Adrenal gland (tissue), 12 donors: ENCODE results near the gene DST. TPM values are rescaled to one million over a fixed set of nuclear protein-coding genes. Genes with fewer than 3 reads are reported as not detected.

ENCODE experiments used
- DNase-seq, 7 donors: peaks; one replicate each; pipeline ENCODE4 v3.0.0-alpha.2; 2019 to 2020
- H3K27ac ChIP-seq, 5 donors: fragments of 200-600 bp; sonication (generic) in 4 of 5; 1 replicate in 3 of 5; 2 replicates in 2 of 5; pipeline versions ENCODE4 v1.5.1 to v1.8.0; 2016 to 2020; ENCODE audit warnings: mild to moderate bottlenecking in 1 of 5
- H3K27me3 ChIP-seq: fragments of 200-600 bp; 2 replicates; pipeline ENCODE4 v1.8.0; 2021
- H3K36me3 ChIP-seq, 2 donors: fragments of 200-600 bp; replicated peaks in 1 of 2; 1 replicate in 1 of 2; 2 replicates in 1 of 2; pipeline versions ENCODE4 v1.5.1 to v1.8.0; 2018 to 2022
- H3K4me1 ChIP-seq, 2 donors: fragments of 200-600 bp; replicated peaks in 1 of 2; 1 replicate in 1 of 2; 2 replicates in 1 of 2; pipeline versions ENCODE4 v1.5.1 to v1.8.0; 2018 to 2021
- H3K4me3 ChIP-seq, 4 donors: fragments of 200-600 bp; sonication (generic) in 3 of 4; one replicate each; pipeline ENCODE4 v1.5.1; 2016 to 2018
- H3K9me3 ChIP-seq, 3 donors: fragments of 200-600 bp; sonication (generic) in 1 of 3; replicated peaks in 1 of 3; 1 replicate in 2 of 3; 2 replicates in 1 of 3; pipeline versions ENCODE4 v1.5.1 to v1.8.0; 2016 to 2021
- CTCF ChIP-seq, 6 experiments: fragments of 450-650 bp in 4 of 6; fragments of 200-600 bp in 2 of 6; sonication (generic) in 1 of 6; IDR thresholded peaks; 1 replicate in 5 of 6; 2 replicates in 1 of 6; pipeline versions ENCODE4 v1.5.1 to v1.8.0; 2016 to 2021; ENCODE audit warnings: antibody characterized with exemption in 6 of 6, mild to moderate bottlenecking in 2 of 6, moderate library complexity in 1 of 6
- POLR2A ChIP-seq, 2 donors: fragments of 450-650 bp; IDR thresholded peaks; one replicate each; pipeline ENCODE4 v1.6.1; 2017; ENCODE audit warnings: antibody characterized with exemption in 2 of 2, mild to moderate bottlenecking in 2 of 2, moderate library complexity in 1 of 2
- WGBS, 4 donors: extraction: QIAGEN DNeasy Blood & Tissue Kit in 2 of 4; methylation state at CpG; one replicate each; pipeline versions ENCODE4 v1.1.5 to v1.1.7; 2013 to 2017; 5-methylcytosine and 5-hydroxymethylcytosine counted together
- intact Hi-C, 2 donors: fragments of 100-400 bp; cut with DNase I; formaldehyde crosslinking; loops; one replicate each; pipeline versions ENCODE4 v1.14.1 to v1.15.0; 2022 to 2023
- polyA plus RNA-seq, 3 donors: library from polyadenylated mRNA; stranded (reverse); fragments of 200-250 nt in 2 of 3; fragments of 350-450 nt in 1 of 3; fragmentation: Illumina TruSeq in 1 of 3; extraction: RNeasy Lipid Tissue Mini Kit (QIAGEN cat#74804) in 1 of 3; gene quantifications; one replicate each; pipeline ENCODE4 v1.2.3, GENCODE V29; 2013 to 2014
- total RNA-seq, 9 donors: library from RNA; depleted of rRNA in 4 of 9; stranded (reverse); fragments of >200 nt in 4 of 9; fragments of 120-200 nt in 1 of 9; fragmentation: NEBNext Ultra II Directional in 1 of 9; extraction: Animal tissue kit (Norgen Biotek cat#: 25700) in 1 of 9; gene quantifications; one replicate each; pipeline versions ENCODE4 v1.1.0 to v1.2.4, GENCODE V29; 2013 to 2023
- donor health status: healthy with polysubstance abuse.
- donor health status: Bipolar disorder and iron deficiency.
- donor health status: DM: yes; HTN: yes; CAD: no.
- donor health status: DM: no; HTN: no; CAD: no.
- donor health status: DM: no; HTN: no; CAD: no.
- donor health status: DM: yes; HTN: yes; CAD: no.

Gene DST
- total and polyA plus RNA-seq, 12 donors: 105 to 418 (median 265) TPM

- no peak for DNase-seq
- H3K4me3 ChIP-seq: peak overlapping the region in 1 of 4 donors; percentile 51
- no peaks in the 10 kb centered on the region for H3K27me3 ChIP-seq
- intact Hi-C loops: no loop called here
- TF ChIP-seq CTCF (IDR thresholded peaks at IDR 0.05) (peak in 1 of 6 experiments; percentile 26), POLR2A (IDR thresholded peaks at IDR 0.05) (no peak)
- WGBS, 4 donors: 27 to 42% (median 33%) methylated on average over 9 of the region's 9 CpGs
- H3K27ac ChIP-seq: peak overlapping the region; percentile 56 to 96 (median 92)
- peaks cover 0 to 10% of the 10 kb centered on the region in 2 donors for H3K36me3 ChIP-seq
- peaks cover 20 to 65% of the 10 kb centered on the region in 2 donors for H3K4me1 ChIP-seq
- H3K9me3 ChIP-seq: no peaks in the 10 kb centered on the region
These were observed 102.3 kb downstream of the DST start for GRCh38 chr6:56540232-56541029.

GRCh38 chr6:56539527-56540105 is 103.1 kb downstream of the DST start:
- Histone ChIP-seq H3K4me1 (peaks cover 20 to 67% of the 10 kb centered on the region in 2 donors), H3K27ac (peak overlapping the region in 4 of 5 donors; percentile 23 to 96 (median 92)), H3K36me3 (peaks cover 0 to 10% of the 10 kb centered on the region in 2 donors), H3K9me3 (no peaks in the 10 kb centered on the region), H3K4me3 (peak overlapping the region in 1 of 4 donors; percentile 51), H3K27me3 (no peaks in the 10 kb centered on the region)
- no peak for TF ChIP-seq CTCF (IDR thresholded peaks at IDR 0.05)
- no peak for DNase-seq
- intact Hi-C loops: no loop called here

DNA sequence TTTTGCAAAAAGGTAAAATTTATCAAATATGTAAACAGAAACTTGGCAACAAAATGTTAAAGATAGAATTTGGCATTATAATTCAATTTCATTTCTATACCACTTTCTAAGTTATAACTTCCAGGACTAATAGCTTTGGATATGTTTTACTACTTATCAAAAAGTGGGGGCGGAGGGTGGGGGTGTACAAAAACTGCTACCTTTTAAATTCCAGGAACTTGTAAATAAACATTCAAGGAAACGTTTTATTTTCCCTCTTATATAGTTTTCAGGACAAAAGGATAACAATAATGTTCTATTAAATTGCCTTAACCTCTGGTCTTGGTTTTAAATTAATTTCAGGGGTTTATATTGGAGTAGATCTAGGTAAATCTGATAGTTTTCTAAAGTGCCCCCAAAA is 103.8 kb downstream of the DST start:
- 41 to 50% (median 47%) methylated on average over 2 of the region's 2 CpGs for WGBS, 4 donors
- Histone ChIP-seq H3K27me3 (no peaks in the 10 kb centered on the region), H3K4me3 (peak overlapping the region in 1 of 4 donors; percentile 51), H3K9me3 (no peaks in the 10 kb centered on the region), H3K4me1 (peaks cover 20 to 67% of the 10 kb centered on the region in 2 donors), H3K27ac (peak overlapping the region in 4 of 5 donors; percentile 23 to 96 (median 92)), H3K36me3 (peaks cover 0 to 10% of the 10 kb centered on the region in 2 donors)
- TF ChIP-seq CTCF (IDR thresholded peaks at IDR 0.05): no peak
- TF ChIP-seq POLR2A (IDR thresholded peaks at IDR 0.05): no peak
- intact Hi-C loops: no loop called here
- DNase-seq: no peak

DNA sequence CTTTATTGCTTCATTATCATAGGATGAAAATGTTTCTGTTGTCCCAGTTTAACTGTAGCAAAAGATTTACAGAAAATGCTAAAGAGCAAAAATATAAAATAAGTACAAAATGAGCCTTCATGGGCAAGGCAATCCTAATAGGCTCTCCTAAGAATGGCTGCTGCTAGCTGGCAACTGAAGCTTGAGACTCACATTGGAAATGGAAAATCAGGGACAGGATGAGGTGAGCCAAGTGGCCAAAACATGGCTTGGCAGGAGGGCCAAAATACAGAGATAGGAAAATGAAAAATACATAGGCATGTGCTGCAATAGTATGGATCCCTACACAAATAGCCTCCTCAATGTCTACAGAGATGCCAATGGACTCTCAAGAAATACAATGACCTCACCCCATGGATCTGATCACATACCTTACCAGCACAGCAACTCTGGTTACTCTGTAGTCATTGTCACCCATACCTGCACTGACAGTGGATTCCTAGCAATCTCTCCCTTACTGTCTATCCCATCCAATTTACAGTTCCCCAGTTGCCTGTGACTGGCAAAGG is 105.4 kb downstream of the DST start:
- peaks cover 20 to 70% of the 10 kb centered on the region in 2 donors for H3K4me1 ChIP-seq
- TF ChIP-seq POLR2A (IDR thresholded peaks at IDR 0.05) (no peak), CTCF (IDR thresholded peaks at IDR 0.05) (no peak)
- H3K27ac ChIP-seq: no peak overlapping the region
- H3K36me3 ChIP-seq: peaks cover 0 to 11% of the 10 kb centered on the region in 2 donors
- no peaks in the 10 kb centered on the region for H3K27me3 ChIP-seq
- peak overlapping the region in 1 of 4 donors; percentile 51 for H3K4me3 ChIP-seq
- intact Hi-C loops: no loop called here
- no peaks in the 10 kb centered on the region for H3K9me3 ChIP-seq
- no peak for DNase-seq
